Ascending aorta (tissue), 2 donors: ENCODE data around the gene UBA1. TPM values are rescaled to one million over a fixed set of nuclear protein-coding genes. Genes with fewer than 3 reads are reported as not detected.

Experiments
- DNase-seq, 2 donors: peaks; one replicate each; pipeline ENCODE4 v3.0.0-alpha.2; 2019; ENCODE audit warnings: low spot score in 2 of 2
- H3K27ac ChIP-seq, 2 donors: fragments of 200-600 bp; sonication (generic); one replicate each; pipeline ENCODE4 v1.5.1; 2016 to 2017; ENCODE audit warnings: mild to moderate bottlenecking in 1 of 2
- H3K27me3 ChIP-seq: fragments of 200-600 bp; sonication (generic); one replicate; pipeline ENCODE4 v1.5.1; 2017
- H3K36me3 ChIP-seq, 2 donors: fragments of 200-600 bp; sonication (generic); one replicate each; pipeline ENCODE4 v1.5.1; 2016
- H3K4me1 ChIP-seq, 2 donors: fragments of 200-600 bp; sonication (generic); one replicate each; pipeline ENCODE4 v1.5.1; 2016 to 2017; ENCODE audit warnings: mild to moderate bottlenecking in 1 of 2
- H3K4me3 ChIP-seq, 2 donors: fragments of 200-600 bp; sonication (generic); one replicate each; pipeline ENCODE4 v1.5.1; 2016 to 2017; ENCODE audit warnings: mild to moderate bottlenecking in 1 of 2
- H3K9me3 ChIP-seq, 2 donors: fragments of 200-600 bp; sonication (generic); one replicate each; pipeline ENCODE4 v1.5.1; 2016
- intact Hi-C: fragments of 100-400 bp; cut with DNase I; formaldehyde crosslinking; loops from one replicate; pipeline ENCODE4 v1.15.1; 2023
- total RNA-seq: library from RNA; depleted of rRNA; stranded (reverse); fragments of >200 nt; gene quantifications from one replicate; pipeline ENCODE4 v1.1.0, GENCODE V29; 2016
- TF ChIP-seq, protein P1 (sequence below), 3 experiments: fragments of 200-600 bp in 2 of 3; fragments of 450-650 bp in 1 of 3; sonication (generic) in 2 of 3; IDR thresholded peaks; one replicate each; pipeline ENCODE4 v1.5.1; 2016 to 2019; ENCODE audit warnings: antibody characterized with exemption in 3 of 3, mild to moderate bottlenecking in 1 of 3, moderate library complexity in 1 of 3

The UBA1 gene
- total RNA-seq, 1 donor from 2014 or later, result 162 TPM

DNA sequence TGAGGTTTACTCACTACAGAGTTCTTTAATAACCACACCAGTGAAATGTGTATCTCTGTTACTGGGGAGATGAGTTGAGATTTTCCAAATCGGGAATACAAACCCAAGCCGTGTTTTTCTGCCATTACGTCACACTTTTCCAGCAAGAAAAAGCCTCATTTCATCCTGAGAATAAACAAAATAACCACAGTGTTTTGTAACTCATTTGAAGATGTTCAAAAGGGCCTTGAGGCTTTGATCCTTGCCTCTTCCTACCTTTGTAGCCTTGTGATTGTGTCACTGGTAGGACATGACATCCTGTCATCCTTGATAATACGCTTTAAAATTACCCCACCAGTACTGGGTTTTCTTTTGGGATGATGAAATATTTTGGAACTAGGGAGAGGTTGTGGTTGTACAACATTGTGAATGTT is 42.1 kb downstream of the UBA1 start:
- Histone ChIP-seq H3K36me3 (peaks cover 5 to 11% of the 10 kb centered on the region in 2 donors), H3K27me3 (no peaks in the 10 kb centered on the region), H3K9me3 (no peaks in the 10 kb centered on the region), H3K4me1 (peaks cover 0 to 3% of the 10 kb centered on the region in 2 donors), H3K4me3 (no peak overlapping the region), H3K27ac (peak overlapping the region in 1 of 2 donors; percentile 22)
- no peak for DNase-seq
- TF ChIP-seq, protein P1, sequence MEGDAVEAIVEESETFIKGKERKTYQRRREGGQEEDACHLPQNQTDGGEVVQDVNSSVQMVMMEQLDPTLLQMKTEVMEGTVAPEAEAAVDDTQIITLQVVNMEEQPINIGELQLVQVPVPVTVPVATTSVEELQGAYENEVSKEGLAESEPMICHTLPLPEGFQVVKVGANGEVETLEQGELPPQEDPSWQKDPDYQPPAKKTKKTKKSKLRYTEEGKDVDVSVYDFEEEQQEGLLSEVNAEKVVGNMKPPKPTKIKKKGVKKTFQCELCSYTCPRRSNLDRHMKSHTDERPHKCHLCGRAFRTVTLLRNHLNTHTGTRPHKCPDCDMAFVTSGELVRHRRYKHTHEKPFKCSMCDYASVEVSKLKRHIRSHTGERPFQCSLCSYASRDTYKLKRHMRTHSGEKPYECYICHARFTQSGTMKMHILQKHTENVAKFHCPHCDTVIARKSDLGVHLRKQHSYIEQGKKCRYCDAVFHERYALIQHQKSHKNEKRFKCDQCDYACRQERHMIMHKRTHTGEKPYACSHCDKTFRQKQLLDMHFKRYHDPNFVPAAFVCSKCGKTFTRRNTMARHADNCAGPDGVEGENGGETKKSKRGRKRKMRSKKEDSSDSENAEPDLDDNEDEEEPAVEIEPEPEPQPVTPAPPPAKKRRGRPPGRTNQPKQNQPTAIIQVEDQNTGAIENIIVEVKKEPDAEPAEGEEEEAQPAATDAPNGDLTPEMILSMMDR (IDR thresholded peaks at IDR 0.05), result no peak
- intact Hi-C loops, result no loop called here

DNA sequence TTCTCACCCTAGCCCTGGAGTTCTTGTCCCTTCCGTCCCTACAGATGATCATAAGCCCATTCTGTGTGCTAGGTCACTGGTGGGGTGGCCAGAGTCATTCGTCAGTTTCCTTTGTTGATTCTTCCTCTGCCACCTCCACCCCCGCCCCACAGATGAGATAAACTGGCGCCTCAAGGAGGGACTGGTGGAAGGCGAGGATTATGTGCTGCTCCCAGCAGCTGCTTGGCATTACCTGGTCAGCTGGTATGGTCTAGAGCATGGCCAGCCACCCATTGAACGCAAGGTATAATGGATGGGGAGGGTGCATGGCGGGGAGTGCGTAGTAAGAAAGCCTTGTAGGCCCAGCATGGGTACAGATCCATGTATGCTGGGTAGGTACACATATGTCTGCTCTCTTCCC is 45.6 kb downstream of the UBA1 start:
- intact Hi-C loops, result no loop called here
- Histone ChIP-seq H3K27me3 (no peaks in the 10 kb centered on the region), H3K4me3 (no peak overlapping the region), H3K36me3 (peaks cover 27 to 42% of the 10 kb centered on the region in 2 donors), H3K27ac (no peak overlapping the region), H3K9me3 (no peaks in the 10 kb centered on the region), H3K4me1 (peaks cover 0 to 3% of the 10 kb centered on the region in 2 donors)
- no peak for DNase-seq
- TF ChIP-seq, protein P1 (IDR thresholded peaks at IDR 0.05), result no peak

DNA sequence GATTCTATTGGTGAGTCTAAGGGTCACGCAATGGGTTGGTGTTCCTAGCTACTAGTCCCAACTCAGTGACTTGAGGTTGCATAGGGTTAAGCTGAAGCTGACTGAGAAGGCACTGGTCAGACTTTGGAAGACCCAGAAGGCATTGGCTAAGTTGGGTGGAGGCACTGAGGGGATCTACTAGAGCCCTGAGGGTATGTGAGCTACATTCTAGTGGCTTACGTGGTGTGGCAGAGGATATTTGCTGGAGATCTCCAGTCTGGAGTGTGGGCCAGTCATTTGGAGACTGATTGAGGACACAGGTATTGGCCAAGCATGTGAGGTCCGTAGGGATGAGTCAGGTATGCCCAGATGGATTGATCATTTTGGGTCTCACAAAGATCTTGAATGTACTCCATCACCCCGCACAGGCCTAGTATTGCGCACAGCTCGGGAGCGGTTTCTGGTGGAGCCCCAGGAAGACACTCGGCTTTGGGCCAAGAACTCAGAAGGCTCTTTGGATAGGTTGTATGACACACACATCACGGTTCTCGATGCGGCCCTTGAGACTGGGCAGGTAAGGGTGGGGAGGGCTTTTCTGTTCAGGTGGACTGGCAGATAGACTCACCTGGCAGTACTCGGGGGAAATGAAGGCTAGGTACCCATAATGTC is 46.4 kb downstream of the UBA1 start:
- intact Hi-C loops, result no loop called here
- peak in 1 of 2 donors; percentile 51 for DNase-seq
- peaks cover 33 to 50% of the 10 kb centered on the region in 2 donors for H3K36me3 ChIP-seq

DNA sequence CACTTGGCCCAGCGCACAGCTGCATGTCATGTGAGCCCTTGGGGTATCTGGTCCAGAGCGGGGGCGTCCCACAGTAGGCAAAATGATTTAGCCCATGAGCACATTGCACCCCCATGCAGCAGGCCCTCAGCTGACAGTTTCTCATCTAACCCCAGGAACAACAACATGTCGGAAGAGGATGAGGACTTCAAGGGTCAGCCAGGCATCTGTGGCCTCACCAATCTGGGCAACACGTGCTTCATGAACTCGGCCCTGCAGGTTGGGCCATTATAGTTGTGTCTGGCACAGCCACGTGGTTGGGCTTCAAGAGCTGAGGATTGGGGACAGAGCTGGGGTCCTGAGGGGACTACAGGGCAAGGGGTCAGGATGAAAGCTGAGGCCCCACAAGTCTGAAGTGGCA is 47.0 kb downstream of the UBA1 start:
- H3K4me1 ChIP-seq, result no peaks in the 10 kb centered on the region
- TF ChIP-seq, protein P1 (IDR thresholded peaks at IDR 0.05), result no peak
- H3K36me3 ChIP-seq, result peaks cover 38 to 54% of the 10 kb centered on the region in 2 donors
- H3K4me3 ChIP-seq, result no peak overlapping the region
- no peaks in the 10 kb centered on the region for H3K9me3 ChIP-seq
- intact Hi-C loops, result no loop called here
- H3K27me3 ChIP-seq, result no peaks in the 10 kb centered on the region
- no peak overlapping the region for H3K27ac ChIP-seq
- peak in 1 of 2 donors; percentile 52 for DNase-seq

More for the DNA sequence above, 46.4 kb downstream of the UBA1 start:
- Histone ChIP-seq H3K4me1 (peaks cover 0 to 2% of the 10 kb centered on the region in 2 donors), H3K27me3 (no peaks in the 10 kb centered on the region), H3K9me3 (no peaks in the 10 kb centered on the region), H3K4me3 (no peak overlapping the region), H3K27ac (no peak overlapping the region)
- TF ChIP-seq, protein P1 (IDR thresholded peaks at IDR 0.05), result no peak

DNA sequence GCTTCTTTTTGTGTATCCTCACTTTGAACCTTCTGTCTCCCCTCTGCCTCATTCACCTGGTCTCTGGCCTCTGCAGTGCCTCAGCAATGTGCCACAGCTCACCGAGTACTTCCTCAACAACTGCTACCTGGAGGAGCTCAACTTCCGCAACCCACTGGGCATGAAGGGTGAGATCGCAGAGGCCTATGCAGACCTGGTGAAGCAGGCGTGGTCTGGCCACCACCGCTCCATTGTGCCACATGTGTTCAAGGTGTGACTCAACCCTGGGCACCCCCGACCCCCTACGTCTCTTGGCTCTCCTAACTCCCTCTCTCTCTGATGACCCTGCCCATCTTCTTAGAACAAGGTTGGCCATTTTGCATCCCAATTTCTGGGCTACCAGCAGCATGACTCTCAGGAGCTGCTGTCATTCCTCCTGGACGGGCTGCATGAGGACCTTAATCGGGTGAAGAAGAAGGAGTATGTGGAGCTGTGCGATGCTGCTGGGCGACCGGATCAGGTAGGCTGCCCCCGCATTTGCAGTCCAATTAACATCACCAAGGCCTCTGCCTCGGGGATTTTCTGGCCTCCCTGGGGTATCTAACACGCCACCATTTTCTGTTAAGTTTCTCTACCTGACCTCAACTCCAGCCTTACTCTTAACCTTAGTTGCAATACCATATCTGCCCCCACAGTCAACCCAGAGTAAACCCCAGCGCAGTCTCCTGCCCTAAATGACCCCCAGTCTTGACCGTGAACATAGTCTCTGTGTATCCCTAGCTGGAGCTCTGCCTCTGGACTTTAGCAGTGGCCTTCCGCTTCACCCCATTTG is 47.8 kb downstream of the UBA1 start:
- peak in 1 of 2 donors; percentile 56 for DNase-seq
- Histone ChIP-seq H3K27me3 (no peaks in the 10 kb centered on the region), H3K9me3 (no peaks in the 10 kb centered on the region), H3K4me1 (no peaks in the 10 kb centered on the region), H3K4me3 (no peak overlapping the region), H3K27ac (no peak overlapping the region), H3K36me3 (peaks cover 39 to 60% of the 10 kb centered on the region in 2 donors)
- TF ChIP-seq, protein P1 (IDR thresholded peaks at IDR 0.05), result no peak
- intact Hi-C loops, result no loop called here
